ENCODE results near the gene ZNF446. TPM values are rescaled to one million over a fixed set of nuclear protein-coding genes. Genes with fewer than 3 reads are reported as not detected.

Gene ZNF446
- total and polyA plus RNA-seq, 2 donors (not counting 1 experiment from before 2014, with no cell fraction given), result 15.0 to 18.9 TPM

GRCh38 chr19:58509731-58510083 lies 33.6 kb downstream of the ZNF446 start:
- peaks cover 8% of the 10 kb centered on the region for H3K79me2 ChIP-seq (ENCODE audit: control insufficient read depth, insufficient read depth, low read length)
- Mint-ChIP-seq H3K4me3 (no peak overlapping the region), H3K4me1 (peaks cover 10% of the 10 kb centered on the region), H3K27me3 (no peaks in the 10 kb centered on the region), H3K9me3 (ENCODE audit: insufficient read depth) (peaks cover 4% of the 10 kb centered on the region), H3K27ac (no peak overlapping the region)
- H3K9me3 ChIP-seq (ENCODE audit: control extremely low read depth in 1 of 3, control insufficient read depth in 2 of 3, insufficient read depth in 1 of 3, low read length in 2 of 3), result peaks cover 0 to 28% (median 3%) of the 10 kb centered on the region in 3 donors
- ChIA-PET CTCF (interaction anchor here (1.9 kb wide), 1 partner anchor 10 kb away, joined by 6 read pairs; the partner anchor contains the start of gene ZBTB45), POLR2A (no interaction called here)
- no peak overlapping the region for H3K4me2 ChIP-seq (replicated peaks; ENCODE audit: low read depth, low read length, poor library complexity, severe bottlenecking)
- WGBS (ENCODE audit: insufficient coverage), result 93% methylated on average over 11 of the region's 11 CpGs
- H4K20me1 ChIP-seq (ENCODE audit: control insufficient read depth, insufficient read depth, low read length, poor library complexity, severe bottlenecking), result peaks cover 22% of the 10 kb centered on the region
- peaks cover 10 to 13% of the 10 kb centered on the region in 2 donors for H3K4me1 ChIP-seq (ENCODE audit: control insufficient read depth in 2 of 2, insufficient read depth in 2 of 2, low read length in 2 of 2)
- TF ChIP-seq, protein P1, sequence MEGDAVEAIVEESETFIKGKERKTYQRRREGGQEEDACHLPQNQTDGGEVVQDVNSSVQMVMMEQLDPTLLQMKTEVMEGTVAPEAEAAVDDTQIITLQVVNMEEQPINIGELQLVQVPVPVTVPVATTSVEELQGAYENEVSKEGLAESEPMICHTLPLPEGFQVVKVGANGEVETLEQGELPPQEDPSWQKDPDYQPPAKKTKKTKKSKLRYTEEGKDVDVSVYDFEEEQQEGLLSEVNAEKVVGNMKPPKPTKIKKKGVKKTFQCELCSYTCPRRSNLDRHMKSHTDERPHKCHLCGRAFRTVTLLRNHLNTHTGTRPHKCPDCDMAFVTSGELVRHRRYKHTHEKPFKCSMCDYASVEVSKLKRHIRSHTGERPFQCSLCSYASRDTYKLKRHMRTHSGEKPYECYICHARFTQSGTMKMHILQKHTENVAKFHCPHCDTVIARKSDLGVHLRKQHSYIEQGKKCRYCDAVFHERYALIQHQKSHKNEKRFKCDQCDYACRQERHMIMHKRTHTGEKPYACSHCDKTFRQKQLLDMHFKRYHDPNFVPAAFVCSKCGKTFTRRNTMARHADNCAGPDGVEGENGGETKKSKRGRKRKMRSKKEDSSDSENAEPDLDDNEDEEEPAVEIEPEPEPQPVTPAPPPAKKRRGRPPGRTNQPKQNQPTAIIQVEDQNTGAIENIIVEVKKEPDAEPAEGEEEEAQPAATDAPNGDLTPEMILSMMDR (IDR thresholded peaks at IDR 0.05), result no peak
- DNase-seq (no peak), ATAC-seq (ENCODE audit: low read depth) (no peak)
- H3K27me3 ChIP-seq (replicated peaks in 1 of 4; ENCODE audit: control extremely low read depth in 1 of 4, control insufficient read depth in 3 of 4, insufficient read depth in 4 of 4, low read length in 3 of 4), result no peaks in the 10 kb centered on the region
- intact Hi-C loops (cut with micrococcal nuclease), result no loop called here
- no peak overlapping the region for H3K27ac ChIP-seq (ENCODE audit: low read length in 2 of 2)
- no peak overlapping the region for H2AFZ ChIP-seq (ENCODE audit: insufficient read depth, low read depth, low read length, poor library complexity, severe bottlenecking)
- H3K9ac ChIP-seq (ENCODE audit: low read length), result no peak overlapping the region
- H3K36me3 ChIP-seq (replicated peaks in 1 of 2; ENCODE audit: control extremely low read depth in 1 of 2, control insufficient read depth in 1 of 2, extremely low read depth in 1 of 2, insufficient read depth in 2 of 2, low read length in 1 of 2), result no peaks in the 10 kb centered on the region
- no peak overlapping the region for H3K4me3 ChIP-seq (ENCODE audit: control extremely low read depth in 1 of 5, extremely low read depth in 1 of 5, insufficient read depth in 1 of 5, low read depth in 2 of 5, low read length in 4 of 5)

- peaks cover 28% of the 10 kb centered on the region for H4K20me1 ChIP-seq (ENCODE audit: control insufficient read depth, insufficient read depth, low read length, poor library complexity, severe bottlenecking)
- DNase-seq (no peak), ATAC-seq (ENCODE audit: low read depth) (no peak)
- Mint-ChIP-seq H3K27me3 (no peaks in the 10 kb centered on the region), H3K4me1 (peaks cover 12% of the 10 kb centered on the region), H3K9me3 (ENCODE audit: insufficient read depth) (peaks cover 4% of the 10 kb centered on the region), H3K4me3 (no peak overlapping the region), H3K27ac (no peak overlapping the region)
- TF ChIP-seq, protein P1 (IDR thresholded peaks at IDR 0.05), result no peak
- no peak for TF ChIP-seq EZH2 (IDR thresholded peaks at IDR 0.05; ENCODE audit: borderline replicate concordance, insufficient read depth, low read depth, low read length, poor library complexity, severe bottlenecking)
- no peaks in the 10 kb centered on the region for H3K36me3 ChIP-seq (replicated peaks in 1 of 2; ENCODE audit: control extremely low read depth in 1 of 2, control insufficient read depth in 1 of 2, extremely low read depth in 1 of 2, insufficient read depth in 2 of 2, low read length in 1 of 2)
- H3K9me3 ChIP-seq (ENCODE audit: control extremely low read depth in 1 of 3, control insufficient read depth in 2 of 3, insufficient read depth in 1 of 3, low read length in 2 of 3), result peaks cover 0 to 28% (median 3%) of the 10 kb centered on the region in 3 donors
- POLR2A ChIA-PET, result no interaction called here
- H3K4me2 ChIP-seq (replicated peaks; ENCODE audit: low read depth, low read length, poor library complexity, severe bottlenecking), result no peak overlapping the region
- no peak overlapping the region for H3K4me3 ChIP-seq (ENCODE audit: control extremely low read depth in 1 of 5, extremely low read depth in 1 of 5, insufficient read depth in 1 of 5, low read depth in 2 of 5, low read length in 4 of 5)
- WGBS (ENCODE audit: insufficient coverage), result 91% methylated on average over 3 of the region's 8 CpGs
- CTCF ChIA-PET, result no interaction called here
- peaks cover 14% of the 10 kb centered on the region for H3K79me2 ChIP-seq (ENCODE audit: control insufficient read depth, insufficient read depth, low read length)
- no peaks in the 10 kb centered on the region for H3K27me3 ChIP-seq (replicated peaks in 1 of 4; ENCODE audit: control extremely low read depth in 1 of 4, control insufficient read depth in 3 of 4, insufficient read depth in 4 of 4, low read length in 3 of 4)
- no peak overlapping the region for H3K27ac ChIP-seq (ENCODE audit: low read length in 2 of 2)
- no peak overlapping the region for H3K9ac ChIP-seq (ENCODE audit: low read length)
- H3K4me1 ChIP-seq (ENCODE audit: control insufficient read depth in 2 of 2, insufficient read depth in 2 of 2, low read length in 2 of 2), result peaks cover 10 to 15% of the 10 kb centered on the region in 2 donors
- intact Hi-C loops (cut with micrococcal nuclease), result no loop called here
- H2AFZ ChIP-seq (ENCODE audit: insufficient read depth, low read depth, low read length, poor library complexity, severe bottlenecking), result no peak overlapping the region
These were observed 34.1 kb downstream of the ZNF446 start for GRCh38 chr19:58510084-58510862.
